K562 (cell line): ENCODE results near the gene ZSCAN22. TPM values are rescaled to one million over a fixed set of nuclear protein-coding genes. Genes with fewer than 3 reads are reported as not detected.

ENCODE experiments used
- ATAC-seq: fragments of 200-7000 bp; cut with Tn5 transposase; 3 replicates; pipeline ENCODE4 v1.9.1; 2020; ENCODE audit warnings: moderate library complexity
- BruUV-seq: library from RNA; stranded (reverse); fragments of 400-500 nt; replicated peaks from 2 replicates; lab custom pipeline; 2021; lab: Mats Ljungman, UMichigan
- CTCF ChIA-PET: fragments of 300-600 bp; formaldehyde crosslinking; extraction: SDS; loops from one replicate; lab custom pipeline; 2021; ENCODE audit warnings: low intra/inter-chr PET ratio; lab: Yijun Ruan, JAX
- POLR2A ChIA-PET: fragments of 300-600, 350-650 bp; sonication (Branson Sonifier 250); formaldehyde crosslinking; extraction: SDS; loops from one replicate; lab custom pipeline; 2021; ENCODE audit warnings: antibody characterized with exemption, inconsistent platforms; lab: Yijun Ruan, JAX
- DNase-seq, 4 experiments: peaks; one replicate each; pipeline versions ENCODE4 v3.0.0 to v3.0.0-alpha.2; 2011 to 2018; ENCODE audit warnings: low spot score in 3 of 4, mixed read lengths in 3 of 4; ENCODE audit errors: extremely low read depth in 1 of 4
- FAIRE-seq: peaks from 2 replicates; lab custom pipeline; 2011; peaks lifted over from hg19 to GRCh38; lab: Jason Lieb, UNC
- H2AFZ ChIP-seq: 2 replicates; pipeline ENCODE4 v1.6.0; 2011; ENCODE audit warnings: low read depth, low read length, control low read depth, inconsistent platforms
- H3K27ac ChIP-seq: fragments of 200-600 bp; 3 replicates; pipeline ENCODE4 v1.8.0; 2011; ENCODE audit warnings: low read depth, mild to moderate bottlenecking, control low read depth, inconsistent platforms, low read length, moderate library complexity, mixed read lengths; ENCODE audit errors: extremely low read depth
- H3K27me3 ChIP-seq, 2 experiments: fragments of 300-600 bp in 1 of 2; 2 replicates in 1 of 2; 3 replicates in 1 of 2; pipeline versions ENCODE4 v1.6.0 to v1.8.0; 2011; ENCODE audit warnings: inconsistent platforms in 2 of 2, low read length in 2 of 2, mild to moderate bottlenecking in 1 of 2, mixed read lengths in 1 of 2, moderate library complexity in 1 of 2; ENCODE audit not compliant: control insufficient read depth in 2 of 2, insufficient read depth in 2 of 2
- H3K36me3 ChIP-seq: fragments of 300-600 bp; 3 replicates; pipeline ENCODE4 v1.8.0; 2011; ENCODE audit warnings: mild to moderate bottlenecking, low read length, inconsistent platforms; ENCODE audit not compliant: control insufficient read depth, insufficient read depth
- H3K4me1 ChIP-seq, 2 experiments: fragments of 200-600 bp in 1 of 2; replicated peaks in 1 of 2; 2 replicates in 1 of 2; 3 replicates in 1 of 2; pipeline versions ENCODE4 v1.5.1 to v1.8.0; 2011; ENCODE audit warnings: inconsistent platforms in 2 of 2, low read length in 2 of 2, mild to moderate bottlenecking in 1 of 2, mixed read lengths in 1 of 2, moderate library complexity in 1 of 2; ENCODE audit not compliant: control insufficient read depth in 2 of 2, insufficient read depth in 2 of 2
- H3K4me2 ChIP-seq: 2 replicates; pipeline ENCODE4 v1.6.1; 2011; ENCODE audit warnings: low read length, control low read depth, inconsistent platforms, mixed read lengths; ENCODE audit not compliant: insufficient read depth
- H3K4me3 ChIP-seq: fragments of 200-600 bp; sonication (generic), shearing (Covaris generic); 2 replicates; pipeline ENCODE4 v1.5.1; 2016; ENCODE audit warnings: control low read depth, inconsistent platforms
- H3K79me2 ChIP-seq: fragments of 200-600 bp; 3 replicates; pipeline ENCODE4 v1.8.0; 2011; ENCODE audit warnings: low read length, inconsistent platforms; ENCODE audit not compliant: control insufficient read depth, insufficient read depth
- H3K9ac ChIP-seq, 2 experiments: 2 replicates each; pipeline versions ENCODE4 v1.6.0 to v1.6.1; 2011; ENCODE audit warnings: low read depth in 2 of 2, low read length in 2 of 2, control low read depth in 1 of 2, inconsistent platforms in 1 of 2, mild to moderate bottlenecking in 1 of 2, mixed read lengths in 1 of 2; ENCODE audit not compliant: insufficient read depth in 1 of 2
- H3K9me1 ChIP-seq: one replicate; pipeline ENCODE4 v1.6.0; 2011; ENCODE audit warnings: inconsistent platforms, mild to moderate bottlenecking, low read length, moderate library complexity; ENCODE audit not compliant: control insufficient read depth, insufficient read depth
- H3K9me3 ChIP-seq: replicated peaks from 2 replicates; pipeline ENCODE4 v1.5.1; 2011; ENCODE audit warnings: low read depth, low read length, inconsistent platforms; ENCODE audit not compliant: control insufficient read depth, insufficient read depth
- H4K20me1 ChIP-seq: replicated peaks from 2 replicates; pipeline ENCODE4 v1.6.1; 2011; ENCODE audit warnings: low read length, inconsistent platforms, mixed read lengths; ENCODE audit not compliant: control insufficient read depth, insufficient read depth
- ATF7 ChIP-seq: fragments of 450-650 bp; IDR thresholded peaks from 2 replicates; pipeline ENCODE4 v1.7.1; 2014; ENCODE audit warnings: mild to moderate bottlenecking, moderate library complexity
- C11orf30 ChIP-seq: fragments of 450-650 bp; IDR thresholded peaks from 2 replicates; pipeline ENCODE4 v1.6.1; 2016; ENCODE audit warnings: low read depth, mild to moderate bottlenecking
- KLF13 ChIP-seq: fragments of 450-650 bp; IDR thresholded peaks from 2 replicates; pipeline ENCODE4 v1.6.1; 2016; ENCODE audit warnings: missing genetic modification characterization, low read depth, mild to moderate bottlenecking, missing compliant biosample characterization, moderate library complexity, borderline replicate concordance
- MCM2 ChIP-seq: fragments of 450-650 bp; IDR thresholded peaks from 2 replicates; pipeline ENCODE4 v1.6.1; 2017; ENCODE audit warnings: low read depth, mild to moderate bottlenecking
- NFIX ChIP-seq: fragments of 250-450 bp; sonication (Bioruptor Pico); IDR thresholded peaks from 2 replicates; pipeline ENCODE4 v1.4.0; 2020; ENCODE audit warnings: low read depth, mild to moderate bottlenecking, moderate library complexity
- POLR2B ChIP-seq: fragments of 450-650 bp; IDR thresholded peaks from 2 replicates; pipeline ENCODE4 v1.6.1; 2018; ENCODE audit warnings: low read depth; ENCODE audit not compliant: partially characterized antibody
- PTBP1 ChIP-seq: fragments of 200-400 bp; formaldehyde crosslinking; IDR thresholded peaks from 2 replicates; pipeline ENCODE4 v1.6.1; 2017; ENCODE audit warnings: low read depth, low read length
- PTTG1 ChIP-seq: fragments of 450-650 bp; IDR thresholded peaks from 2 replicates; pipeline ENCODE4 v1.6.1; 2016; ENCODE audit warnings: low read depth, mild to moderate bottlenecking, missing genetic modification characterization, missing compliant biosample characterization
- SRSF1 ChIP-seq: fragments of 200-400 bp; formaldehyde crosslinking; IDR thresholded peaks from 2 replicates; pipeline ENCODE4 v1.6.1; 2017; ENCODE audit warnings: mild to moderate bottlenecking, low read depth, low read length, moderate library complexity
- SRSF3 ChIP-seq: fragments of 200-400 bp; formaldehyde crosslinking; IDR thresholded peaks from 2 replicates; pipeline ENCODE4 v1.6.1; 2016; ENCODE audit warnings: mild to moderate bottlenecking, low read length, moderate library complexity; ENCODE audit not compliant: insufficient read depth
- ZNF124 ChIP-seq: sonication (generic); formaldehyde crosslinking; IDR thresholded peaks from 2 replicates; pipeline ENCODE4 v1.8.1; 2022; ENCODE audit warnings: missing genetic modification reagents
- ZNF695 ChIP-seq: fragments of 450-650 bp; formaldehyde crosslinking; IDR thresholded peaks from 2 replicates; pipeline ENCODE4 v1.4.0; 2020; ENCODE audit warnings: mild to moderate bottlenecking, moderate library complexity
- ZNF785 ChIP-seq: fragments of 250-450 bp; sonication (Bioruptor Pico); IDR thresholded peaks from 2 replicates; pipeline ENCODE4 v1.4.0; 2020; ENCODE audit warnings: mild to moderate bottlenecking
- ZSCAN29 ChIP-seq: fragments of 450-650 bp; IDR thresholded peaks from 2 replicates; pipeline ENCODE4 v1.6.1; 2017
- WGBS: fragments of 100-300 bp; shearing (Covaris generic); methylation state at CpG from one replicate; pipeline ENCODE4 v1.1.6; 2016; ENCODE audit warnings: low coverage, mixed read lengths; ENCODE audit not compliant: insufficient coverage; ENCODE audit errors: missing lambda C conversion rate; 5-methylcytosine and 5-hydroxymethylcytosine counted together
- in situ Hi-C: fragments of 300-500 bp; cut with MboI; formaldehyde crosslinking; loops from 4 replicates; pipeline ENCODE4 v1.15.0; 2018; ENCODE audit warnings: inconsistent platforms, mixed read lengths
- intact Hi-C: fragments of 100-400 bp; cut with micrococcal nuclease; formaldehyde crosslinking; loops from 2 replicates; pipeline ENCODE4 v1.14.2; 2022
- polyA plus RNA-seq, 8 experiments: library from polyadenylated mRNA; depleted of rRNA in 4 of 8; stranded (reverse) in 5 of 8; unstranded in 3 of 8; fragments of >200 nt; fragmentation: Nextera tagmentation in 2 of 8; fragmentation: Illumina TruSeq in 1 of 8; extraction: Ambion mirVana in 2 of 8; extraction: Trizol in 1 of 8; gene quantifications; 2 replicates each; pipeline versions ENCODE4 v1.2.1 to v1.2.3, GENCODE V29; 2011 to 2014; ENCODE audit warnings: inconsistent platforms in 1 of 8, missing spikeins in 1 of 8
- total RNA-seq, 7 experiments: library from RNA; depleted of rRNA in 6 of 7; stranded (reverse); fragments of >200 nt in 6 of 7; fragmentation: Illumina TruSeq in 2 of 7; extraction: Trizol in 2 of 7; gene quantifications; 2 replicates each; pipeline versions ENCODE4 v1.2.1 to v1.2.3, GENCODE V29; 2011 to 2021; ENCODE audit warnings: low replicate concordance in 1 of 7
- TF ChIP-seq, protein P1 (sequence below): sonication (generic); formaldehyde crosslinking; IDR thresholded peaks from 2 replicates; pipeline ENCODE4 v1.8.1; 2022; ENCODE audit warnings: missing genetic modification reagents
- TF ChIP-seq, protein P2 (sequence below): IDR thresholded peaks from 2 replicates; pipeline ENCODE4 v1.6.1; 2011; ENCODE audit not compliant: insufficient read length; ENCODE audit errors: extremely low read depth

Gene ZSCAN22
- total and polyA plus RNA-seq, 9 of the 15 experiments (the other 6 are each of a cell fraction or from before 2014, with no cell fraction given): 0.98 to 5.3 (median 3.0) TPM

DNA sequence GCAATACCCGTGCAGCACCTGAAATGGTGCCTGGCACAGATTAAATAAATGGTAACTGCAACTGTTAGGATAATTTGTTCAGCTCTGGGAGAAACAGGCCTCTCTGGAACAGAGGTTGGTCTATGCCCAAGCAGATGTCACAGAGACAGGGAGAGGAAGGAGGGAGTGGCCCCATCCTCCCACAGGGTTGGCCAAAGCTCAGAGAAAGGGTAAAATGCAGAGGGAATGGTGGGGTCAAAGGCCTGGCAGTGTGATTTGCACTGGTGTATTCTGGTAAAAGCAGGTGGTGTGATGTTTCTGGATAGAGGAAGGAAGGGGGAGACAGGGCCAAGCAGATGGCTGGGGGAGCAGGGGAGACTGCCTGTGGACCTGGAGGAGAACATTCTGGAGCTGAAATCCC lies 9.4 kb downstream of the ZSCAN22 start:
- POLR2A ChIA-PET: no interaction called here
- TF ChIP-seq ATF7 (no peak), ZNF124 (no peak)
- TF ChIP-seq, protein P1, sequence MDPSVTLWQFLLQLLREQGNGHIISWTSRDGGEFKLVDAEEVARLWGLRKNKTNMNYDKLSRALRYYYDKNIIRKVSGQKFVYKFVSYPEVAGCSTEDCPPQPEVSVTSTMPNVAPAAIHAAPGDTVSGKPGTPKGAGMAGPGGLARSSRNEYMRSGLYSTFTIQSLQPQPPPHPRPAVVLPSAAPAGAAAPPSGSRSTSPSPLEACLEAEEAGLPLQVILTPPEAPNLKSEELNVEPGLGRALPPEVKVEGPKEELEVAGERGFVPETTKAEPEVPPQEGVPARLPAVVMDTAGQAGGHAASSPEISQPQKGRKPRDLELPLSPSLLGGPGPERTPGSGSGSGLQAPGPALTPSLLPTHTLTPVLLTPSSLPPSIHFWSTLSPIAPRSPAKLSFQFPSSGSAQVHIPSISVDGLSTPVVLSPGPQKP (CRISPR knock-in tag): no peak
- TF ChIP-seq, all 486 proteins: peak for 0
- no peaks in the 10 kb centered on the region; the same call in 2 of the 3 replicates for H3K79me2 ChIP-seq
- H3K9me3 ChIP-seq: peaks cover 2% of the 10 kb centered on the region; the same call in 1 of the 2 replicates
- H3K4me1 ChIP-seq: peaks cover 9 to 10% of the 10 kb centered on the region in 2 experiments; a peak in 4 of 5 replicates
- no TSS peak for BruUV-seq
- H3K36me3 ChIP-seq: peaks cover 57% of the 10 kb centered on the region
- no peak overlapping the region for H3K9ac ChIP-seq
- no peak overlapping the region for H3K4me2 ChIP-seq
- intact Hi-C loops (no loop called here), in situ Hi-C loops (no loop called here)
- ATAC-seq: no peak
- CTCF ChIA-PET: no interaction called here
- H2AFZ ChIP-seq: no peak overlapping the region
- H3K27ac ChIP-seq: no peak overlapping the region
- no peaks in the 10 kb centered on the region for H3K9me1 ChIP-seq
- 100% methylated on average over 1 of the region's 1 CpG for WGBS
- no peak for FAIRE-seq
- H3K4me3 ChIP-seq: no peak overlapping the region
- H4K20me1 ChIP-seq: no peaks in the 10 kb centered on the region
- no peak for DNase-seq
- no peaks in the 10 kb centered on the region for H3K27me3 ChIP-seq

DNA sequence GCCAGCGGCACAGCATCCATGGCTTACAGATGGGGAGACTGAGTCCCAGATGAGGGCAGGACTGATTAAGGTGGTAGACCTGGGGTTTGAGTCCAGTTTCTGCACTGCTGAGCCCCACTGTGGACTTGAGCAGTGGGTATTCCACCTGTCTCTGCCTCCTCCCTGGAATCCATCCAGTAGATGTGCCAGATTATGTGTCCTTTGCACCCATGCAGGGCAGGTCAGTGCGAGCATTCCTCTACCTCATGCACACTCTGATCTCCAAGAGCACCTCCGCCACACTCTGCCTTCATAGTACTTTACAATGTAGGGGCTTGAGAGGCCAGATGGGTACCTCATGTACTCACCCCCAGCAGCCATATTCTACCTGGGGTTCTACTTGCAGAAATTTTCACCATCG lies 10.0 kb downstream of the ZSCAN22 start:
- no TSS peak for BruUV-seq
- no peak overlapping the region for H3K9ac ChIP-seq
- no peaks in the 10 kb centered on the region for H3K27me3 ChIP-seq
- peaks cover 9 to 10% of the 10 kb centered on the region in 2 experiments; a peak in 4 of 5 replicates for H3K4me1 ChIP-seq
- ChIA-PET POLR2A (interaction anchor here (0.6 kb wide), 1 partner anchor 11 kb away, joined by 3 read pairs; no protein-coding TSS in a partner anchor), CTCF (no interaction called here)
- no peak overlapping the region for H3K4me3 ChIP-seq
- no peaks in the 10 kb centered on the region; the same call in 2 of the 3 replicates for H3K79me2 ChIP-seq
- ATAC-seq (no peak), DNase-seq (no peak), FAIRE-seq (no peak)
- H4K20me1 ChIP-seq: no peaks in the 10 kb centered on the region
- no peak overlapping the region for H3K27ac ChIP-seq
- H3K4me2 ChIP-seq: no peak overlapping the region
- H3K9me1 ChIP-seq: no peaks in the 10 kb centered on the region
- no peak overlapping the region for H2AFZ ChIP-seq
- H3K9me3 ChIP-seq: peaks cover 2% of the 10 kb centered on the region; the same call in 1 of the 2 replicates
- 94% methylated on average over 4 of the region's 4 CpGs for WGBS
- H3K36me3 ChIP-seq: peaks cover 59% of the 10 kb centered on the region
- in situ Hi-C loops (no loop called here), intact Hi-C loops (no loop called here)
- TF ChIP-seq PTBP1 (no peak), ZSCAN29 (no peak), MCM2 (no peak), PTTG1 (no peak), SRSF1 (no peak), ZNF695 (CRISPR knock-in tag) (no peak), POLR2B (no peak), ZNF785 (CRISPR knock-in tag) (no peak), NFIX (CRISPR knock-in tag) (no peak), SRSF3 (no peak), KLF13 (no peak), C11orf30 (no peak)
- TF ChIP-seq, protein P2, sequence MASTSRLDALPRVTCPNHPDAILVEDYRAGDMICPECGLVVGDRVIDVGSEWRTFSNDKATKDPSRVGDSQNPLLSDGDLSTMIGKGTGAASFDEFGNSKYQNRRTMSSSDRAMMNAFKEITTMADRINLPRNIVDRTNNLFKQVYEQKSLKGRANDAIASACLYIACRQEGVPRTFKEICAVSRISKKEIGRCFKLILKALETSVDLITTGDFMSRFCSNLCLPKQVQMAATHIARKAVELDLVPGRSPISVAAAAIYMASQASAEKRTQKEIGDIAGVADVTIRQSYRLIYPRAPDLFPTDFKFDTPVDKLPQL: no peak
